SH-SY5Y (cell line): ENCODE measurements around the gene CREM.

ENCODE experiments used
- GATA2 ChIP-seq: IDR thresholded peaks from 2 replicates; pipeline ENCODE4 v1.6.1; 2011; ENCODE audit warnings: mild to moderate bottlenecking, low read depth, low read length
- GATA3 ChIP-seq: IDR thresholded peaks from 2 replicates; pipeline ENCODE4 v1.6.1; 2011; ENCODE audit warnings: low read depth, mild to moderate bottlenecking, low read length, moderate library complexity

- no peak for TF ChIP-seq GATA2
- no peak for TF ChIP-seq GATA3
Measured at GRCh38 chr10:35213699-35214098, 87.1 kb downstream of the CREM start.
